WTC11 (cell line): Measurements from ENCODE around the gene FMNL3.

Experiments
- ATF2 ChIP-seq: sonication (generic); formaldehyde crosslinking; IDR thresholded peaks from 2 replicates; pipeline ENCODE4 v1.8.1; 2022; ENCODE audit warnings: low read depth, missing genetic modification reagents, borderline replicate concordance
- ATF3 ChIP-seq: sonication (generic); formaldehyde crosslinking; conservative IDR thresholded peaks from 2 replicates; pipeline ENCODE4 v1.8.1; 2022; ENCODE audit warnings: mild to moderate bottlenecking, missing genetic modification reagents
- CREM ChIP-seq: sonication (generic); formaldehyde crosslinking; IDR thresholded peaks from 2 replicates; pipeline ENCODE4 v1.8.1; 2022; ENCODE audit warnings: mild to moderate bottlenecking, missing genetic modification reagents, moderate library complexity
- ESRRA ChIP-seq: sonication (generic); formaldehyde crosslinking; IDR thresholded peaks from 2 replicates; pipeline ENCODE4 v1.8.1; 2022; ENCODE audit warnings: mild to moderate bottlenecking, missing genetic modification reagents, borderline replicate concordance
- IRF2 ChIP-seq: sonication (generic); formaldehyde crosslinking; IDR thresholded peaks from 2 replicates; pipeline ENCODE4 v1.8.0; 2022; ENCODE audit warnings: low read depth, missing genetic modification reagents, borderline replicate concordance
- OVOL2 ChIP-seq: fragments of 250-450 bp; sonication (Bioruptor Pico); IDR thresholded peaks from 2 replicates; pipeline ENCODE4 v1.9.0; 2021; ENCODE audit warnings: mild to moderate bottlenecking, borderline replicate concordance
- SP1 ChIP-seq: sonication (generic); formaldehyde crosslinking; conservative IDR thresholded peaks from 2 replicates; pipeline ENCODE4 v1.8.1; 2022; ENCODE audit warnings: missing genetic modification reagents
- USF2 ChIP-seq: sonication (generic); formaldehyde crosslinking; IDR thresholded peaks from 2 replicates; pipeline ENCODE4 v1.8.1; 2023; ENCODE audit warnings: mild to moderate bottlenecking, missing genetic modification reagents, moderate library complexity
- ZNF396 ChIP-seq: fragments of 250-450 bp; sonication (Bioruptor Pico); IDR thresholded peaks from 2 replicates; pipeline ENCODE4 v1.8.0; 2021; ENCODE audit warnings: mild to moderate bottlenecking, moderate library complexity, borderline replicate concordance
- TF ChIP-seq, protein P1 (sequence below): fragments of 200-600 bp; IDR thresholded peaks from 2 replicates; pipeline ENCODE4 v1.8.0; 2022; ENCODE audit warnings: antibody characterized with exemption
- TF ChIP-seq, protein P2 (sequence below): sonication (generic); formaldehyde crosslinking; IDR thresholded peaks from 2 replicates; pipeline ENCODE4 v1.8.1; 2023; ENCODE audit warnings: mild to moderate bottlenecking, missing genetic modification reagents
- TF ChIP-seq, protein P3 (sequence below): sonication (generic); formaldehyde crosslinking; IDR thresholded peaks from 2 replicates; pipeline ENCODE4 v1.8.0; 2022; ENCODE audit warnings: mild to moderate bottlenecking, missing genetic modification reagents

DNA sequence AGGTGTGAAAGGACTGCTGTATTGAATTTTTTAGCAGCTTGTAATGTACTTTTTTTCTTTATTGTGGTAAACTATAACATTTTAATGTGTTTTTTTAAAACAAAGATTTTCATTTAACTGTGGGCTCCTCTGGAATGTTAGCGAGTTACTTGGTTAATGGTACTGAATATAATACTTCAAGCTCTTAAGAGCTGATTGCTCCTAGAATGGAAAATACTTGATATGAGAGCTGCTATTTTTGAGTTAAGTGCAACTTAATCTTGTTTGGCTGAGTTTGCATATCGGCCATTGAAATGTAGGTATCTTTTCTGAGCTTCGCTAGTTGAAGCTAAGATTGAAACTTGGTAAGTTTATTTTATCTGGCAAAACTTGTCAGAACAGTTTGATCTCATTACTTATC is 41.6 kb upstream of the FMNL3 start:
- TF ChIP-seq ATF2 (CRISPR knock-in tag) (no peak), ESRRA (CRISPR knock-in tag) (no peak), CREM (no peak), OVOL2 (CRISPR knock-in tag) (no peak), ZNF396 (CRISPR knock-in tag) (no peak), ATF3 (CRISPR knock-in tag) (no peak), SP1 (CRISPR knock-in tag) (no peak), IRF2 (CRISPR knock-in tag) (no peak), USF2 (CRISPR knock-in tag) (no peak)
- TF ChIP-seq, protein P1, sequence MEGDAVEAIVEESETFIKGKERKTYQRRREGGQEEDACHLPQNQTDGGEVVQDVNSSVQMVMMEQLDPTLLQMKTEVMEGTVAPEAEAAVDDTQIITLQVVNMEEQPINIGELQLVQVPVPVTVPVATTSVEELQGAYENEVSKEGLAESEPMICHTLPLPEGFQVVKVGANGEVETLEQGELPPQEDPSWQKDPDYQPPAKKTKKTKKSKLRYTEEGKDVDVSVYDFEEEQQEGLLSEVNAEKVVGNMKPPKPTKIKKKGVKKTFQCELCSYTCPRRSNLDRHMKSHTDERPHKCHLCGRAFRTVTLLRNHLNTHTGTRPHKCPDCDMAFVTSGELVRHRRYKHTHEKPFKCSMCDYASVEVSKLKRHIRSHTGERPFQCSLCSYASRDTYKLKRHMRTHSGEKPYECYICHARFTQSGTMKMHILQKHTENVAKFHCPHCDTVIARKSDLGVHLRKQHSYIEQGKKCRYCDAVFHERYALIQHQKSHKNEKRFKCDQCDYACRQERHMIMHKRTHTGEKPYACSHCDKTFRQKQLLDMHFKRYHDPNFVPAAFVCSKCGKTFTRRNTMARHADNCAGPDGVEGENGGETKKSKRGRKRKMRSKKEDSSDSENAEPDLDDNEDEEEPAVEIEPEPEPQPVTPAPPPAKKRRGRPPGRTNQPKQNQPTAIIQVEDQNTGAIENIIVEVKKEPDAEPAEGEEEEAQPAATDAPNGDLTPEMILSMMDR = no peak
- TF ChIP-seq, protein P2, sequence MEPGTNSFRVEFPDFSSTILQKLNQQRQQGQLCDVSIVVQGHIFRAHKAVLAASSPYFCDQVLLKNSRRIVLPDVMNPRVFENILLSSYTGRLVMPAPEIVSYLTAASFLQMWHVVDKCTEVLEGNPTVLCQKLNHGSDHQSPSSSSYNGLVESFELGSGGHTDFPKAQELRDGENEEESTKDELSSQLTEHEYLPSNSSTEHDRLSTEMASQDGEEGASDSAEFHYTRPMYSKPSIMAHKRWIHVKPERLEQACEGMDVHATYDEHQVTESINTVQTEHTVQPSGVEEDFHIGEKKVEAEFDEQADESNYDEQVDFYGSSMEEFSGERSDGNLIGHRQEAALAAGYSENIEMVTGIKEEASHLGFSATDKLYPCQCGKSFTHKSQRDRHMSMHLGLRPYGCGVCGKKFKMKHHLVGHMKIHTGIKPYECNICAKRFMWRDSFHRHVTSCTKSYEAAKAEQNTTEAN (CRISPR knock-in tag) = no peak
- TF ChIP-seq, protein P3, sequence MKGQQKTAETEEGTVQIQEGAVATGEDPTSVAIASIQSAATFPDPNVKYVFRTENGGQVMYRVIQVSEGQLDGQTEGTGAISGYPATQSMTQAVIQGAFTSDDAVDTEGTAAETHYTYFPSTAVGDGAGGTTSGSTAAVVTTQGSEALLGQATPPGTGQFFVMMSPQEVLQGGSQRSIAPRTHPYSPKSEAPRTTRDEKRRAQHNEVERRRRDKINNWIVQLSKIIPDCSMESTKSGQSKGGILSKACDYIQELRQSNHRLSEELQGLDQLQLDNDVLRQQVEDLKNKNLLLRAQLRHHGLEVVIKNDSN (CRISPR knock-in tag) = no peak
